ENCODE results near the gene CLN6.
"Not testable (repeated sequence)": the region's sequence is repeated elsewhere in the genome, so short reads cannot be mapped to it uniquely, and the experiment has no call there.

Gene CLN6

DNA sequence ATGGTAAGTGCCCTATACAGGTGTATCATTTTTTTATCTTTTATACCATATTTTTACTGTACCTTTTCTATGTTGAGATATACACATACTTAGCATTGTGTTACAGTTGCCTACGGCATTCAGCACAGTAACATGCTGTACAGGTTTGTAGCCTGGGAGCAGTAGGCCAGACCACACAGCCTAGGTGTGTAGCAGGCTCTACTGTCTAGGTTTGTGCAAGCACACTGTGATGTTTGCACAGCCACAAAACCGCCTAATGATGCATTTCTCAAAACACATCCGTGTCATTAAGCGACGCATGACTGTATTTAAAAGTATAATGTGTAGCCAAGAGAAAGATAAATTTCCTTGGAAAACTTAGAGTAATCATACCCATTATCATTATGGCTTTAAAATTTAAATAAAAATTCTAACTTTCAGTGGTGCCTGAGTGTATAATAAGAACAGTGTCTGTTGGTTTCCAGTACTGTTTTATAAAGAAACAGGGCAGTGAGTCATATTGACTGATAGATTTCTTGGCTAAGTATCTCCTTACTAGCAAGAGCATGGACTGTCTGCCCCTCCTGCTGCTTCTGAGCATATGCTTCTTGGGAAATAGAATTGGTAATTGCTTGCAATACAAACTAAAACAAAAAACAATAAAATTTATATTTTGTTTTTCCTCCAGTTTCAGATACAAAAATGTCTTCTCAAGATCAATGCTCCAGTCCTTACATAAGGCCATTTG, 42.7 kb downstream of the CLN6 start:
- DNase-seq = no peak

DNA sequence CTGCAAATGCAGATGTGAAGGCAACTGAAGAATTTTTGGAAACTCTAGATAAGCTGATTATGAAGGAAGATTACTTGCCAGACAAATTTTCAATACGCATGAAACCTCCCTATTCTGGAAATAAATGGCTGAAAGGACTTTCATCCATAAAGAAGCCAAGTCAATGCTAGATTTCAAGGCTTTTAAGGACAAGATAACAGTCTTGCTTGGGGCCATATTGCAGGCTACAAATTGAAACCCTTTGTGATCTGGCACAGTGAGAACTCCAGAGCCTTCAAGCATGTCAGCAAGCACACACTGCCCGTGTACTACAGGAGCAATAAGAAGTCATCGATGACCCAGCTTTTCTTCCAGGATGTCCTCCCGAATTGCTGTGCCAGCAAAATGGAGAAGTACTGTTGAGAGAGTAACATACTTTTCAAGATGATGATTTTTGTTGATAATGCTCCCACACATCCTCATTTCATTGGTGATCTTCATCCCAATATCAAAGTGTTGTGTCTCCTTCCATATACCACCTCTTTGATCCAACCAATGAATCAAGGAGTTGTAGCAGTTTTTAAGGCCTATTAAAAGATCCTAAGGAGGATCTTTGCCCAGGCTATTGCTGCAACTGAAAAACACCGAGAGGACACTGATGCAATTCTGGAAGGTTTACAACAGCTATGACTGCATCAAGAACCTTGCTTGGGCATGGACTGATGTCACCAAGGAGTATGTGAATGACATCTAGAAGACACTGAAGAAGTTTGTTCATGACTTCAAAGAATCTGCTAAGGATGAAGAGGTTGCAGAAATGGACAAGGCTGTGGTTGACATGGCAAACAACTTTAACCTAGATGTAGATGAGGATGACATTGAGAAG, 44.7 kb downstream of the CLN6 start:
- DNase-seq = no peak

- no peak for DNase-seq
These were observed 45.8 kb downstream of the CLN6 start for GRCh38 chr15:68183616-68184315.

- no peak for DNase-seq
These were observed 51.8 kb downstream of the CLN6 start for GRCh38 chr15:68177742-68178141.

DNA sequence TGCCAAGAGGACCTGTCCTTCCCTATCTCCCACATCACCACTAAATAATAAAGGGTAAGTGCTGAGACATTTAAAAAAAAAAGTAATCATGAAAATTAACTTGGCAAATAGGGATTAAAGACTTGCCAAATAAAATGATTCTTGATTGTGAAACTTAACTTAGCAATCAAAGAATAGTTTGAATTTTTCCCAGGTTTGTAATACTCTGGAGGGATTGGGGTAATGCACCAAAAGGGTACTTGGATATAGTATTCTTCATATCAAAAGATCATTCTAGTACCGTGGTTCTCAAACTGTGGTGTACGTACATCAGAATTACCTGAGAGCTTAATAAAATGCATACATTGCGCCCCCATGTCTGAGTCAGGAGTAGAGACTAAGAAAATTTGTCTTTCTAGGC, 52.9 kb downstream of the CLN6 start:
- no peak for DNase-seq

DNA sequence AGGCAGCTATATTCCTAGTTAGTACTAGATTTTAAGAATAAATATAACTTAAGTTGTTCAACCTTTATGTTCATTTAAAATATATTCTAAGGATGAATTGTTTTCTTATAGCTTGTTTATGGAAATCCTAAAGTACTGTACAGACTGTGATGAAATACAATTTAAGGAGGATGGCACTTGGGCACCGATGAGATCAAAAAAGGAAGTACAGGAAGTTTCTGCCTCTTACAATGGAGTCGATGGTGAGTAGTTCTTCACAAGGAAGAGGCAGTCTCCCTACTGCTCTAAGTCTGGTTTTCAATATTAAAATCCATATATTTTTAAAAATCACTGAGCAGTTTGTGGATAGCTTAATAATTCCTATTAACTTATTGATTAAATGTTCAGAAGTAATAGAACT, 54.0 kb downstream of the CLN6 start:
- DNase-seq = no peak

DNA sequence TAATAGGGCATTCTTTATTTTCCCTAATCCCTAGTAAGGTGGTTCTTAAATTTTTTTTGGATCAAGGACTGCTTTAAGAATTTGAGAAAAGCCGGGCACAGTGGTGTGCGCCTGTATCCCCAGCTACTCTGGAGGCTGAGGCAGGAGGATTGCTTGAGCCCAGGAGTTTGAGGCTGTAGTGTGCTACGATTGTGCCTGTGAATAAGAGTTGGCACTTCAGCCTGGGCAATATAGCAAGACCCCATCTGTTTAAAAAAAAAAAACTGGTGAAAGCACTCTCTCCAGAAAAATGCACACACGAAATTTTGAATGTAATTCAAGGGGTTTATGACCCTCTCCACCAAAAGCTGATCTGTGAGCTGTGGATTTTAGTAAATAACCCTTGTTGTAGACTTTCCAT, 56.4 kb downstream of the CLN6 start:
- DNase-seq = no peak

GRCh38 chr15:68172037-68172436, 57.5 kb downstream of the CLN6 start:
- not testable (repeated sequence) for DNase-seq

DNA sequence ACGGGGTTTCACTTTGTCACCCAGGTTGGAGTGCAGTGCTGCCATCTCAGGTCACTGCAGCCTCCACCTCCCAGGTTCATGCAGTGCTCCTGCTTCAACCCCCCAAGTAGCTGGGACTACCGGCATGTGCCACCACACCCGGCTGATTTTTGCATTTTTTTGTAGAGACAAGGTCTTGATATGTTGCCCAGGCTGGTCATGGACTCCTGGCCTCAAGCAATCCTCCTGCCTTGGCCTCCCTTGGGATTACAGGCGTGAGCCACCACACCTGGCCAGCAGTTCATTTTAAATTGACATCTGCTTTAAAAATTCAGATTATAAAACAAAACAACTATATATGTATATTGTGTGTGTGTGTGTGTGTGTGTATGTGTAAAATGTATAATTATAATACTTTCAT, 62.7 kb downstream of the CLN6 start:
- no peak for DNase-seq

GRCh38 chr15:68163191-68163590, 66.3 kb downstream of the CLN6 start:
- DNase-seq = no peak

GRCh38 chr15:68158046-68158628, 71.4 kb downstream of the CLN6 start:
- DNase-seq = no peak

GRCh38 chr15:68157074-68157473, 72.5 kb downstream of the CLN6 start:
- no peak for DNase-seq

Measured in NCI-H2107 (cell line).